ENCODE measurements around the gene FNDC3B.
"Not testable (repeated sequence)": the region's sequence is repeated elsewhere in the genome, so short reads cannot be mapped to it uniquely, and the experiment has no call there.

FNDC3B gene

GRCh38 chr3:172087602-172088580 is 48.5 kb downstream of the FNDC3B start:
- DNase-seq (ENCODE audit: low read depth): peak; percentile 69
- H3K4me3 ChIP-seq (ENCODE audit: low read depth, low read length): no peak overlapping the region
- no peak for TF ChIP-seq CTCF (IDR thresholded peaks at IDR 0.05; ENCODE audit: insufficient read depth, low read depth, low read length, missing control alignments)

- H3K4me3 ChIP-seq (ENCODE audit: low read depth, low read length): no peak overlapping the region
- TF ChIP-seq CTCF (IDR thresholded peaks at IDR 0.05; ENCODE audit: insufficient read depth, low read depth, low read length, missing control alignments): no peak
- no peak for DNase-seq (ENCODE audit: low read depth)
Measured at GRCh38 chr3:172089250-172089649, 49.9 kb downstream of the FNDC3B start.

- H3K4me3 ChIP-seq (ENCODE audit: low read depth, low read length): no peak overlapping the region
- no peak for DNase-seq (ENCODE audit: low read depth)
- TF ChIP-seq CTCF (IDR thresholded peaks at IDR 0.05; ENCODE audit: insufficient read depth, low read depth, low read length, missing control alignments): no peak
Measured at GRCh38 chr3:172090035-172090434, 50.7 kb downstream of the FNDC3B start.

GRCh38 chr3:172092658-172093057 is 53.3 kb downstream of the FNDC3B start:
- DNase-seq (ENCODE audit: low read depth): no peak
- no peak for TF ChIP-seq CTCF (IDR thresholded peaks at IDR 0.05; ENCODE audit: insufficient read depth, low read depth, low read length, missing control alignments)
- H3K4me3 ChIP-seq (ENCODE audit: low read depth, low read length): no peak overlapping the region

GRCh38 chr3:172093581-172094443 is 54.4 kb downstream of the FNDC3B start:
- not testable (repeated sequence) for DNase-seq (ENCODE audit: low read depth); H3K4me3 ChIP-seq (ENCODE audit: low read depth, low read length)

- H3K4me3 ChIP-seq (ENCODE audit: low read depth, low read length): no peak overlapping the region
- peak; percentile 31 for TF ChIP-seq CTCF (IDR thresholded peaks at IDR 0.05; ENCODE audit: insufficient read depth, low read depth, low read length, missing control alignments)
- peak; percentile 87 for DNase-seq (ENCODE audit: low read depth)
Measured at GRCh38 chr3:172094621-172095557, 55.5 kb downstream of the FNDC3B start.
